MM.1S (cell line): ENCODE results near the gene MEIOSIN.
"Not testable (repeated sequence)": the region's sequence is repeated elsewhere in the genome, so short reads cannot be mapped to it uniquely, and the experiment has no call there.

Source experiments
- DNase-seq: peaks from one replicate; pipeline ENCODE4 v3.0.0-alpha.2; 2015
- H2AFZ ChIP-seq: fragments of 300-600 bp; sonication (generic); 2 replicates; pipeline ENCODE4 v1.6.0; 2016; ENCODE audit warnings: antibody characterized with exemption, low read length
- H3F3A ChIP-seq: fragments of 300-600 bp; sonication (generic); 2 replicates; pipeline ENCODE4 v1.6.1; 2016; ENCODE audit warnings: mild to moderate bottlenecking, antibody characterized with exemption, low read length, moderate library complexity, mixed read lengths; ENCODE audit not compliant: insufficient read depth
- H3K27ac ChIP-seq: fragments of 300-600 bp; sonication (generic); 2 replicates; pipeline ENCODE4 v1.5.1; 2016; ENCODE audit warnings: mild to moderate bottlenecking, low read length
- H3K27me3 ChIP-seq: fragments of 300-600 bp; sonication (generic); replicated peaks from 2 replicates; pipeline ENCODE4 v1.6.0; 2016; ENCODE audit warnings: low read length; ENCODE audit not compliant: insufficient read depth
- H3K36me3 ChIP-seq: fragments of 300-600 bp; sonication (generic); replicated peaks from 2 replicates; pipeline ENCODE4 v1.6.1; 2016; ENCODE audit warnings: mild to moderate bottlenecking, low read length, mixed read lengths; ENCODE audit not compliant: insufficient read depth
- H3K4me1 ChIP-seq: fragments of 300-600 bp; sonication (generic); 2 replicates; pipeline ENCODE4 v1.6.1; 2016; ENCODE audit warnings: low read length, mixed read lengths
- H3K4me2 ChIP-seq: fragments of 300-600 bp; sonication (generic); 2 replicates; pipeline ENCODE4 v1.6.0; 2016; ENCODE audit warnings: low read depth, low read length
- H3K4me3 ChIP-seq: fragments of 300-600 bp; sonication (generic); 2 replicates; pipeline ENCODE4 v1.5.1; 2016; ENCODE audit warnings: low read length, mixed read lengths
- H3K79me2 ChIP-seq: fragments of 300-600 bp; sonication (generic); 2 replicates; pipeline ENCODE4 v1.6.1; 2016; ENCODE audit warnings: mixed run types, low read length, mixed read lengths
- H3K9ac ChIP-seq: fragments of 300-600 bp; sonication (generic); 2 replicates; pipeline ENCODE4 v1.6.1; 2016; ENCODE audit warnings: low read length, mixed read lengths
- H3K9me2 ChIP-seq: fragments of 300-600 bp; sonication (generic); replicated peaks from 2 replicates; pipeline ENCODE4 v1.6.1; 2016; ENCODE audit warnings: mild to moderate bottlenecking, low read length, mixed read lengths; ENCODE audit not compliant: insufficient read depth
- H3K9me3 ChIP-seq: fragments of 300-600 bp; sonication (generic); replicated peaks from 2 replicates; pipeline ENCODE4 v1.6.1; 2016; ENCODE audit warnings: mild to moderate bottlenecking, low read length, mixed read lengths; ENCODE audit not compliant: insufficient read depth
- H4K20me1 ChIP-seq: fragments of 300-600 bp; sonication (generic); 2 replicates; pipeline ENCODE4 v1.6.1; 2016; ENCODE audit warnings: mild to moderate bottlenecking, low read length, moderate library complexity, mixed read lengths; ENCODE audit not compliant: insufficient read depth
- EZH2 ChIP-seq: fragments of 300-600 bp; sonication (generic); optimal IDR thresholded peaks from 2 replicates; pipeline ENCODE3; 2017; ENCODE audit warnings: low read depth, mild to moderate bottlenecking, antibody characterized with exemption, low read length, mixed read lengths
- EZH2phosphoT487 ChIP-seq: fragments of 300-600 bp; sonication (generic); IDR thresholded peaks from 2 replicates; pipeline ENCODE4 v1.6.1; 2018; ENCODE audit warnings: antibody characterized with exemption, low read length
- TF ChIP-seq, protein P1 (sequence below): fragments of 300-600 bp; sonication (generic); IDR thresholded peaks from 2 replicates; pipeline ENCODE4 v1.5.1; 2016; ENCODE audit warnings: antibody characterized with exemption, low read length, mixed read lengths

Gene MEIOSIN

DNA sequence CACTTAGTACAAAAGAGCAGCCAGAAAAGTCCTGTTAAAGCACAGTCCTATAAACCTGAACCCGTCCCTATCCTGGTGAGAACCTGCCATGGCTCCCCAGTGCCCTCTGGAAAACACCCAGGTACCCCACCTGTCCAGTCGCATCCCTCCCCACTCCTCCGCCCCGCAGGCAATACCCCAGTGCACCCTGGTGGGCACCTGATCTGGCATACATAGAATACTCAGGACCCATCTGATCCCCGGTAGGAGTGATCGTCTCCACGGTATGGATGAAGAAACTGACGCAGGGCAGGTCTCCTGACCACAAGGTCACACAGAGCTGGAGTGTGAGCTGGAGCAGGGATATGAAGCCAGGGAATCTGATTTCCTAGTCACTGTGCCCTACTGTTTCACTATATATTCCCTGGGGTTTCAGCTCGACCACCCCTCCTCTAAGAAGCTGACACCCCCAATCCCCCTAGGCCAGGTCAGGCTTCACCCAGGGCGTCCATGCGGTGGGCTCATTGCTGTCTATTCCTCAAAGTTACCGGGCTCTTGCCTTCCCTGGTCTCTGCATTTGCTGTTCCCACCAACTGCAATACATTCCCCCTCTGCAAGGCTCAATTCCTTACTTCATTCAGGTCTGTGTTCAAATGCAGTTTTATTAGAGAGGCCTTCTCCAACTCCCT, 15.1 kb upstream of the MEIOSIN start:
- Histone ChIP-seq H4K20me1 (no peaks in the 10 kb centered on the region), H3K4me1 (peaks cover 14% of the 10 kb centered on the region), H3K27ac (peak overlapping the region; percentile 67; the same call in 1 of the 2 replicates), H3K36me3 (no peaks in the 10 kb centered on the region; the same call in 1 of the 2 replicates), H3K4me2 (peak overlapping the region; percentile 80), H3F3A (peaks cover 10% of the 10 kb centered on the region; the same call in 1 of the 2 replicates), H3K9me2 (no peaks in the 10 kb centered on the region), H3K9me3 (no peaks in the 10 kb centered on the region), H3K79me2 (peaks cover 59% of the 10 kb centered on the region), H3K9ac (peak overlapping the region; percentile 67), H2AFZ (peak overlapping the region; percentile 23), H3K27me3 (no peaks in the 10 kb centered on the region), H3K4me3 (peak overlapping the region; percentile 57)
- DNase-seq, result no peak
- TF ChIP-seq EZH2phosphoT487 (no peak), EZH2 (no peak)
- TF ChIP-seq, protein P1, sequence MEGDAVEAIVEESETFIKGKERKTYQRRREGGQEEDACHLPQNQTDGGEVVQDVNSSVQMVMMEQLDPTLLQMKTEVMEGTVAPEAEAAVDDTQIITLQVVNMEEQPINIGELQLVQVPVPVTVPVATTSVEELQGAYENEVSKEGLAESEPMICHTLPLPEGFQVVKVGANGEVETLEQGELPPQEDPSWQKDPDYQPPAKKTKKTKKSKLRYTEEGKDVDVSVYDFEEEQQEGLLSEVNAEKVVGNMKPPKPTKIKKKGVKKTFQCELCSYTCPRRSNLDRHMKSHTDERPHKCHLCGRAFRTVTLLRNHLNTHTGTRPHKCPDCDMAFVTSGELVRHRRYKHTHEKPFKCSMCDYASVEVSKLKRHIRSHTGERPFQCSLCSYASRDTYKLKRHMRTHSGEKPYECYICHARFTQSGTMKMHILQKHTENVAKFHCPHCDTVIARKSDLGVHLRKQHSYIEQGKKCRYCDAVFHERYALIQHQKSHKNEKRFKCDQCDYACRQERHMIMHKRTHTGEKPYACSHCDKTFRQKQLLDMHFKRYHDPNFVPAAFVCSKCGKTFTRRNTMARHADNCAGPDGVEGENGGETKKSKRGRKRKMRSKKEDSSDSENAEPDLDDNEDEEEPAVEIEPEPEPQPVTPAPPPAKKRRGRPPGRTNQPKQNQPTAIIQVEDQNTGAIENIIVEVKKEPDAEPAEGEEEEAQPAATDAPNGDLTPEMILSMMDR, result no peak

DNA sequence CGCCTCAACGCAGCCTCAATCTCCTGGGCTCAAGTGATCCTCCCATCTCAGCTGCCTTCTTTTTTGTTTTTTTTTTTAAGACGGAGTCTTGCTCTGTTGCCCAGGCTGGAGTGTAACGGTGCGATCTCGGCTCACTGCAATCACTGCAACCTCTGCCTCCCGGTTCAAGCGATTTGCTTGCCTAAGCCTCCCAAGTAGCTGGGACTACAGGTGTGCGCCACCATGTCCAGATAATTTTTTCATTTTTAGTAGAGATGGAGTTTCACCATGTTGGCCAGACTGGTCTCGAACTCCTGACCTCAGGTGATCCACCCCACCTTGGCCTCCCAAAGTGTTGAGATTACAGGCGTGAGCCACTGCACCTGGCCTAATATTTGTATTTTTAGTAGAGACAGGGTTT, 13.2 kb upstream of the MEIOSIN start:
- H3K4me2 ChIP-seq, H3K9ac ChIP-seq, H3K27me3 ChIP-seq, DNase-seq, H4K20me1 ChIP-seq, H3K27ac ChIP-seq, H3K36me3 ChIP-seq, H3K9me3 ChIP-seq, H3K4me3 ChIP-seq, H3K9me2 ChIP-seq, H2AFZ ChIP-seq: not testable (repeated sequence)
- Histone ChIP-seq H3K79me2 (peaks cover 58% of the 10 kb centered on the region), H3F3A (peaks cover 10% of the 10 kb centered on the region; the same call in 1 of the 2 replicates), H3K4me1 (peaks cover 14% of the 10 kb centered on the region)

DNA sequence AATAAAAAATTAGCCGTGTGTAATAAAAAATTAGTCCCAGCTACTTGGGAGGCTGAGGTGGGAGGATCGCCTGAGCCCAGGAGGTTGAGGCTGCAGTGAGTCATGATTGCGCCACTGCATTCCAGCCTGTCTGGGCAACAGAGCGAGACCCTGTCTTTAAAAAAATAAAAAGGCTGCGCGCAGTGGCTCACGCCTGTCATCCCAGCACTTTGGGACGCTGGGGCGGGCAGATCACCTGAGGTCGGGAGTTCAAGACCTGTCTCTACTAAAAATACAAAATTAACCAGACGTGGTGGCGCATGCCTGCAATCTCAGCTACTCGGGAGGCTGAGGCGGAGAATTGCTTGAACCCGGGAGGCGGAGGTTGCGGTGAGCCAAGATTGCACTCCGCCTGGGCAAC, 4.6 kb upstream of the MEIOSIN start:
- H3K4me1 ChIP-seq, H3K9me2 ChIP-seq, H2AFZ ChIP-seq, H3K4me2 ChIP-seq, H3K36me3 ChIP-seq, H4K20me1 ChIP-seq, H3F3A ChIP-seq, H3K9ac ChIP-seq, H3K9me3 ChIP-seq, DNase-seq, H3K4me3 ChIP-seq, H3K27ac ChIP-seq, H3K27me3 ChIP-seq: not testable (repeated sequence)
- peaks cover 71% of the 10 kb centered on the region for H3K79me2 ChIP-seq

DNA sequence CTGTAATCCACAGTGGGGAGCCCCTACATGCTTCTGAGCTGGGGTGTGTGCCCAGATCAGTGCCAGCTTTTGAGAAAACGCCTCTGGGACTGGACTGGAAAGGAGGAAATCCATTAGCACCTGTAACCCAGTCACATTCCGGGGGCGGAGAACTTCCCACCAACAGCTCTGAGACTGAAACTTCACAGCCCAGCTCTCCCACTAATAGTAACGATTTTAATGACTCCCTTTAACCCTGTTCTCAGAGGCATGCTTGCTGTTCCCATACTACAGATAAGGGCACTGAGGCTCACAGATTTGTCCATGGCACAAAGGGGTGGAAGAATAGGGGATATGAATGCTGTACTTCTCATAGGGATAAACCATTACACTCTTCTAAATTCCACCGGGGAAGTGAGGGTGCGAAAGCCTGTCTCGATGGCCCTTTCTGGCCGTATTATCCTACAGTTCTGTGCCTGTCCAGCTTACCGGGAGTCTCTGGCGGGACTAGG, 3.4 kb upstream of the MEIOSIN start:
- no peaks in the 10 kb centered on the region for H3F3A ChIP-seq
- 0 out of 2 replicates have a peak, but pooled peaks cover 4% of the 10 kb centered on the region for H3K4me1 ChIP-seq
- DNase-seq, result no peak
- H2AFZ ChIP-seq, result no peak overlapping the region
- peak overlapping the region; percentile 72 for H3K4me2 ChIP-seq
- peaks cover 59% of the 10 kb centered on the region for H3K79me2 ChIP-seq
- H3K27me3 ChIP-seq, result no peaks in the 10 kb centered on the region
- no peaks in the 10 kb centered on the region for H4K20me1 ChIP-seq
- peak overlapping the region; percentile 89 for H3K4me3 ChIP-seq
- H3K36me3 ChIP-seq, result no peaks in the 10 kb centered on the region
- no peak overlapping the region for H3K27ac ChIP-seq
- TF ChIP-seq EZH2 (no peak), EZH2phosphoT487 (no peak)
- TF ChIP-seq, protein P1, result no peak
- no peaks in the 10 kb centered on the region for H3K9me2 ChIP-seq
- no peaks in the 10 kb centered on the region for H3K9me3 ChIP-seq
- peak overlapping the region; percentile 82; the same call in 1 of the 2 replicates for H3K9ac ChIP-seq
